Neutrophil (primary cell): Measurements from ENCODE around the gene CD79A.

Experiments used
- H3K27ac ChIP-seq: fragments of 200-600 bp; sonication (generic); 2 replicates; pipeline ENCODE4 v1.5.1; 2016; ENCODE audit warnings: mild to moderate bottlenecking, moderate library complexity
- H3K27me3 ChIP-seq: fragments of 200-600 bp; sonication (generic); 2 replicates; pipeline ENCODE4 v1.6.0; 2016; ENCODE audit warnings: mild to moderate bottlenecking
- H3K36me3 ChIP-seq: fragments of 200-600 bp; sonication (generic); 2 replicates; pipeline ENCODE4 v1.5.1; 2017
- H3K4me1 ChIP-seq, 2 experiments: fragments of 200-600 bp in 1 of 2; sonication (generic) in 1 of 2; 1 replicate in 1 of 2; 2 replicates in 1 of 2; pipeline versions ENCODE4 v1.5.1 to v1.6.1; 2013 to 2016; ENCODE audit warnings: low read depth in 1 of 2, low read length in 1 of 2, mild to moderate bottlenecking in 1 of 2, moderate library complexity in 1 of 2; ENCODE audit not compliant: control insufficient read depth in 1 of 2, insufficient read depth in 1 of 2
- H3K4me3 ChIP-seq, 2 experiments: fragments of 200-600 bp in 1 of 2; sonication (generic) in 1 of 2; 1 replicate in 1 of 2; 2 replicates in 1 of 2; pipeline ENCODE4 v1.5.1; 2013 to 2016; ENCODE audit warnings: low read depth in 1 of 2, low read length in 1 of 2, mild to moderate bottlenecking in 1 of 2, moderate library complexity in 1 of 2
- H3K9me3 ChIP-seq: fragments of 200-600 bp; sonication (generic); 2 replicates; pipeline ENCODE4 v1.5.1; 2016
- TF ChIP-seq, protein P1 (sequence below): fragments of 200-600 bp; sonication (generic); IDR thresholded peaks from 2 replicates; pipeline ENCODE4 v1.5.1; 2016; ENCODE audit warnings: antibody characterized with exemption

CD79A gene

DNA sequence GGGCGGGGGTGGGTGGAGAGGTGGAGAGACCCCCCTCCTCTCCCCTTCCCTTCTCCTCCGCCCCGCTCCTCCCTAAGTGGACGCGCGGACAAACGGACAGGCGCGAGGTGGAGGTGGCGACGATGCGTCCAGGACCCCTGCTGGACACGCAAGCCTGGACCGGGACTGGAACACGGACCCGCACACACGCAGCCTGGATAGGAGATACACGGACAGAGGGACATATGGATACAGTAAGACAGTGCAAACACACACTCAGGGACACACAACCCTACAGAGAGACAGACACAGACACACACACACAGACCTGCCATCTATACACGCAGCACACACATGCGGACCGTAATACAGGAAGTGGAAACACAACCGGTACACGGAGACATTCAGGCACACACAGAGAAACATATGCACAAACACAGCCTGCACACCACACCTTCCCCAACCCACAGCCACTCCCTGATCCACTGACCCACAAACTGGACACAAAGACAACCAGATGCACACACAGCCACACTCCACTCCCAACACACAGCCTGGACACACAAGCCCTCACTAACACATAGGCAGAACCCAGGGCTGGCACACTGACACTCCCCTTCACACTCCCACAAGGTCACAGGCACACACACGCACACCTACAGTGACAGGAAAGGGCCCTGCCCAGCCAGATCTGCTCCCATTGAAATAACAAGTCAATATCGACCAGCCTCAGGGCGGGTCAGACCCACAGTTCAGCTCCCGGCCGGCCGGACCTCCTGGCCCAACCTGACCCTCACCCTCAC lies 51.9 kb downstream of the CD79A start:
- no peaks in the 10 kb centered on the region for H3K36me3 ChIP-seq
- TF ChIP-seq, protein P1, sequence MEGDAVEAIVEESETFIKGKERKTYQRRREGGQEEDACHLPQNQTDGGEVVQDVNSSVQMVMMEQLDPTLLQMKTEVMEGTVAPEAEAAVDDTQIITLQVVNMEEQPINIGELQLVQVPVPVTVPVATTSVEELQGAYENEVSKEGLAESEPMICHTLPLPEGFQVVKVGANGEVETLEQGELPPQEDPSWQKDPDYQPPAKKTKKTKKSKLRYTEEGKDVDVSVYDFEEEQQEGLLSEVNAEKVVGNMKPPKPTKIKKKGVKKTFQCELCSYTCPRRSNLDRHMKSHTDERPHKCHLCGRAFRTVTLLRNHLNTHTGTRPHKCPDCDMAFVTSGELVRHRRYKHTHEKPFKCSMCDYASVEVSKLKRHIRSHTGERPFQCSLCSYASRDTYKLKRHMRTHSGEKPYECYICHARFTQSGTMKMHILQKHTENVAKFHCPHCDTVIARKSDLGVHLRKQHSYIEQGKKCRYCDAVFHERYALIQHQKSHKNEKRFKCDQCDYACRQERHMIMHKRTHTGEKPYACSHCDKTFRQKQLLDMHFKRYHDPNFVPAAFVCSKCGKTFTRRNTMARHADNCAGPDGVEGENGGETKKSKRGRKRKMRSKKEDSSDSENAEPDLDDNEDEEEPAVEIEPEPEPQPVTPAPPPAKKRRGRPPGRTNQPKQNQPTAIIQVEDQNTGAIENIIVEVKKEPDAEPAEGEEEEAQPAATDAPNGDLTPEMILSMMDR: no peak
- no peak overlapping the region for H3K27ac ChIP-seq
- H3K9me3 ChIP-seq: no peaks in the 10 kb centered on the region
- H3K4me3 ChIP-seq: peak overlapping the region in 1 of 2 experiments; percentile 21
- H3K4me1 ChIP-seq: peaks cover 7 to 17% of the 10 kb centered on the region in 2 experiments
- peaks cover 100% of the 10 kb centered on the region for H3K27me3 ChIP-seq

DNA sequence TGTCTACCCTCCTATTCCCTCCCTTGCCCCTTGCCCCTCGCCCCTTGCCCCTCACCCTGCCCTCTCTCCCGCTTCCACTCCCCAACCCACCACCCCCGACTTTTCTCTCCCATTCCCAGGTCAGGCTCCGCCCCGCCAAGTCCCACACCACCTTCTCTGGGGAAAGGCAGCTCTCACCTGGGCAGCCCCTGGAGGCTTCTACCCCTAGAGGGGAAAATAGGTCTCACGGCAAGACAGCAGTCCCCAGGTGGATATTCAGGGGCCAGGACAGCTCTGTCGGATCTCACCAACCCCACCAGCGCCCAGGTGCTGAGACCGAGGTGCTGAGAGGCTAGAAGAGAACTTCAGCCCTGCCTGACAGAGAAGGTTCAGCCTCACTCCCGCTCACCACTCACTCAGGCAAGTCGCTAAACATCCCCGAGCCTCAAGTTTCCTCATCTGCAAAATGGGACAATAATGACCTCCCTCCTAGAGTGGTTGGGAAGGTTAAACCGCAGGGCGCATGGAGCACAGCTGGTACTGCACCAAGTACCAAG lies 52.5 kb downstream of the CD79A start:
- Histone ChIP-seq H3K9me3 (no peaks in the 10 kb centered on the region), H3K36me3 (no peaks in the 10 kb centered on the region), H3K27me3 (peaks cover 98% of the 10 kb centered on the region), H3K4me1 (peaks cover 7 to 17% of the 10 kb centered on the region in 2 experiments), H3K4me3 (no peak overlapping the region), H3K27ac (no peak overlapping the region)
- TF ChIP-seq, protein P1: no peak

DNA sequence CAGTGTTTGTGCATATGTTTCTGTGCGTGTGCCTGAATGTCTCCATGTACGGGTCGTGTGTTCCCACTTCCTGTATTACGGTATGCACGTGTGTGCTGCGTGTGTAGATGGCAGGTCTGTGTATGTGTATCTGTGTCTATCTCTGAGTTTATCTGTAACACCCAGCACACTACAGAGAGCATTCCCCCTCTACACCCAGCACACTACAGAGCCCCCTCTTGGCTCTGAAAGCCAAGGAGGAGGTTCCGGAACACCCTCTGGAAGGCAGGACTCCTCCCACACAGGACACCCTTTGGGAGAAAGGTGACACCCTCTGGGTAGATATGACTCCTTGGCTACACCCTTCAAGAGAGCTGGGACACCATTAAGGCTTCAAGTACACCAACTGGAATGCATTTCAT lies 53.2 kb downstream of the CD79A start:
- peaks cover 7 to 17% of the 10 kb centered on the region in 2 experiments for H3K4me1 ChIP-seq
- H3K27ac ChIP-seq: no peak overlapping the region
- no peaks in the 10 kb centered on the region for H3K36me3 ChIP-seq
- TF ChIP-seq, protein P1: no peak
- no peak overlapping the region for H3K4me3 ChIP-seq
- H3K9me3 ChIP-seq: no peaks in the 10 kb centered on the region
- peaks cover 98% of the 10 kb centered on the region for H3K27me3 ChIP-seq
